Posterior cingulate gyrus (tissue), 11 donors: ENCODE results near the gene PRKAA1.

ENCODE experiments used
- DNase-seq, 10 donors: peaks; one replicate each; pipeline versions ENCODE4 v3.0.0 to v3.0.0-alpha.2; 2020 to 2021; ENCODE audit warnings: mixed read lengths in 3 of 10
- intact Hi-C: fragments of 100-400 bp; cut with DNase I; formaldehyde crosslinking; loops from one replicate; pipeline ENCODE4 v1.15.1; 2023

Gene PRKAA1

DNA sequence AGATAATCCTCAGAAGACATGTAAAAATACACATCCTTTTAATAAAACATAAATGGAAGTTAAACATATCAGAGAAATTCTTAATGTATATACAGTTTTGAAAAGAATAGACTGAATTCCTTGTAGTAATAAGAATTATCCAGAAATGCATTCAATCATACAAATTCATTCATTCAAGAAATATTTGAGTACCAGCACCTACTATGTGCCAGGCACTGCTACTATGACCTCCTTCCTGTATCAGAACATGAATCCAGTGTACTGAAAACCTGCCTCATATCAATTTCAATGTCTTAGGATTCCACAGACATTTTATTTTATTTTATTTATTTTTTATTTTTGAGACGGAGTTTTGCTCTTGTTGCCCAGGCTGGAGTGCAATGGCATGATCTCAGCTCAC lies 13.3 kb downstream of the PRKAA1 start:
- no peak for DNase-seq
- intact Hi-C loops = no loop called here

DNA sequence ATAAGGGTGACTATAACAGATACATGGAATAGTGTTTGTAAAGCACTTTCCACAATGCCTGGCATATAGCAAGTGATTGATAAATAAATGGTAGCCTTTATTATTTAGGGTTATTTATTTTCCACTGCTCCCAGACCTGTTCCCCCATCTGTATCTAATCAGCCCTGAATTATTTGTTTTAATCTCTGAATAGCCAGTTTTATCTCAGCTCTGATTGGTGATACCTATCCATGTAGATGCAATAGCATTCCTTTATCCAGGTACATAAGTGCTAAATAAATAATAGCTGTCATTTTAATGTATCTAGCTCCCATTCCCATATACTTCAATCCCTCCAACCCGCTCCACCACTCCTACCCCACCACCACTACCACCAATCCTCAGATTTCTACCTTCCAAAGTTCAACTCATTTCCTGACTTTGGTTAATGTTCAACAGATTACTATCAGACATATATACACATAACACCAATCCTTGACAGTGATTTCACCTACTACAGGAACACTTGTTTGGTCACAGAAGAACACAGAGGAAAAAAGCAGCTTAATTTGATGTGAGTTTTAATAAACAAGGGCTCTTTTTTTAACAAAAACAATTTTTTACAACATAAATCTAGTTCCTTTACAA lies 14.0 kb downstream of the PRKAA1 start:
- intact Hi-C loops = no loop called here
- no peak for DNase-seq

DNA sequence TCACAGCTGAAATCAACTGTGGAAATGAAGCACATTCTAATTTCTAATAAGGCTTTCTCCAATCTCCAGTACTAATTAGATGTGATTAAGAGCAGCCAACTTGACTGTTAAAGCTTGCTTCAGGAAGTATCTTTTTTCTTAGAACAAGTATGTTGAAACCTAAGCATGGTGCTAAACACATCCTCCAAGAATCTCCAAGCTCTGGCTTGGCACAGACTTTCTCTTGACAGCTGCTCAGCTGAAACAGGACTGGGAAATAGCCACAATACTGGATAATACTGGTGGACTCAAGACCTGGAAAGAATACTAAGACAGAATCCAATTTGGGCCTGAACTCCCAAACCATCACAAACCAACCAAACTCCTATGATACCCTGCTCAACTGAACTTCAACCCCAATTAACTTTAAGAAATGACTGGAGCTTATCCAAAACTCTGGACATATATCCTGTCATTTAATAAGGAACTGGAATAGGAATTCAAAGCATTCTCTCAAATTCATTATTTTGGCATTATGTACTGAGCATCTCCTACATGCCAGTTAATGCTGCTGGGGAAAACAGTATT lies 16.2 kb downstream of the PRKAA1 start:
- intact Hi-C loops = no loop called here
- no peak for DNase-seq

DNA sequence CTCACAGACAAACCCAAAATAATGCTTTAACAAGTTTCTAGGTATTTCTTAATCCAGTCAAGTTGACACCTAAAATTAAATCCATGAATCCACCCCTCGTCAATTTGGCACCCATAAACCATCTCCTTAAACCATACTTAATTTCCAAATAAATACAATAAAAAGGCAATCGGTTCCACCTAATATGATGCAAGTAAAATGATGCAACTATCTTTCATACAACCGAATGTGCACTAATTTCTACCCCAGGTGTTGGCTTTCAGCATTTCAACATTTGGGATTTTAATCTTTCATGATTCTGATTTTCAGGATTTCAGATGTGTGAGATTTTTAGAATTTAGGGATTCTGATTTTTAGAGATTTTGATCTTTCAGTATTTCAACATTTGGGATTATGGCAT lies 17.3 kb downstream of the PRKAA1 start:
- intact Hi-C loops = no loop called here
- no peak for DNase-seq

DNA sequence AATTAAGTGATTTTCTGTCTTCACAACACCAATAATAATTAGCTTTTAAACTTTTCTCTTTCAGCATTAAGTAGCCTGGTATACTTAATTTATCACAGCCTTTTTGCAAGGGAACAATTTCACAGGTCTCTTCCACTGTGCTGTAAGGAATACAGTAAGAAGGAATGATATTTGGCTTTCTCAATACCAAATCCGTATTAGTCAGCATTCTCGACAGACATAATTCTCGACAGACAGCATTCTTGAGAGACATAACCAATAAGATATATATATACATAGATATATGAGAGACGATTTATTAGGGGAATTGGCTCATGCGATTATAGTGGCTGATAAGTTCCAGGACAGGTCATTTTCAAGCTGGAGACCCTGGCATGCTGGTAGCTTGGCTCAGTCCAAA lies 18.0 kb downstream of the PRKAA1 start:
- no peak for DNase-seq
- intact Hi-C loops = no loop called here

DNA sequence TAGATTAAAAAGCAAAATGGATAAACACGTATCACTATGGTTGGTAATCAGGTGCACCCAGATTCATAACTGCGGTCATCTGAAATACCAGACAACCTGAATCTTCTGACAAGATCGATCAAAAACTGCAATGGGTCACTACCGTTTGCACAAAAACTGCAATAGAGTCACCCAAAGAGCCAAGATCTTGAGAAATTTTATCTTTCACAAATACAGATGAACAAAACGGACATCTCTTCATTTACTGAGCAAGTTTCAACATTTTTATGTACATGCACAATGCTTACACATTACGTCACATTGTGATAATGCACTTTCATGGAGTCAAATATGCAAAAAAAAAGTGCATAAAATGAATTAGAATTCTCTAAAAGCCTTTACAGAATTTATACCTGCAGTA lies 18.6 kb downstream of the PRKAA1 start:
- DNase-seq = no peak

DNA sequence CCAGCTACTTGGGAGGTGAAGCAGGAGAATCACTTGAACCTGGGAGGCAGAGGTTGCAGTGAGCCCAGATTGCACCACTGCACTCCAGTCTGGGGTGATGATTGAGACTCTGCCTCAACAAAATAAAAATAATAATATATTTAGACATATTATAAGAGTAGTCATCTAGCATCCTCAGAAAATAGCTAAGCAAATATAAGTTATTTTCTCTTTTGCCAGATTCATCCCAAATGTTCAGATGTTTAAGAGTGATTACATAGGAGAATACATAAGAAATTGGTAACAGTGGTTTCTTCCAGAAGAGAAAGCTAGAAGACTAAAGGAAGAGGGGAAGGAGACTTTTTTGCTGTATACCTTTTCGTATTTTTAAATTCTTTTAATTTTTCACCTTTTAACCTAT lies 20.0 kb downstream of the PRKAA1 start:
- intact Hi-C loops = no loop called here
- DNase-seq = no peak

More for the DNA sequence above, 18.6 kb downstream of the PRKAA1 start:
- intact Hi-C loops = no loop called here

DNA sequence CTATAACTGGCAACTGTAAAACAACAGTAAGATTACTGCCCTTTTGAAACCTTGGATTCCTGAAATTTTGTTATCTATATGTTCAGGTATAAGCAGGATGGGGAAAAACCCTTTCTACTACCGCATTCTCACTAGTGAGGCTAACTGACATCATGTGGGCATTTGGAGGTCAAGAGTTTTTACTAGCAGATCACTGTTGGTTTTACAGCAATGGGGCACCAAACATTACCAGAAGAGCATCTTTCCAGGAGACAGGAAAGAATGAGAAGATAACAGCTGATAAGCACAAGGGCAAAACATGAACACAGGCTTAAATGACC lies 21.6 kb downstream of the PRKAA1 start:
- DNase-seq = no peak
- intact Hi-C loops = no loop called here

DNA sequence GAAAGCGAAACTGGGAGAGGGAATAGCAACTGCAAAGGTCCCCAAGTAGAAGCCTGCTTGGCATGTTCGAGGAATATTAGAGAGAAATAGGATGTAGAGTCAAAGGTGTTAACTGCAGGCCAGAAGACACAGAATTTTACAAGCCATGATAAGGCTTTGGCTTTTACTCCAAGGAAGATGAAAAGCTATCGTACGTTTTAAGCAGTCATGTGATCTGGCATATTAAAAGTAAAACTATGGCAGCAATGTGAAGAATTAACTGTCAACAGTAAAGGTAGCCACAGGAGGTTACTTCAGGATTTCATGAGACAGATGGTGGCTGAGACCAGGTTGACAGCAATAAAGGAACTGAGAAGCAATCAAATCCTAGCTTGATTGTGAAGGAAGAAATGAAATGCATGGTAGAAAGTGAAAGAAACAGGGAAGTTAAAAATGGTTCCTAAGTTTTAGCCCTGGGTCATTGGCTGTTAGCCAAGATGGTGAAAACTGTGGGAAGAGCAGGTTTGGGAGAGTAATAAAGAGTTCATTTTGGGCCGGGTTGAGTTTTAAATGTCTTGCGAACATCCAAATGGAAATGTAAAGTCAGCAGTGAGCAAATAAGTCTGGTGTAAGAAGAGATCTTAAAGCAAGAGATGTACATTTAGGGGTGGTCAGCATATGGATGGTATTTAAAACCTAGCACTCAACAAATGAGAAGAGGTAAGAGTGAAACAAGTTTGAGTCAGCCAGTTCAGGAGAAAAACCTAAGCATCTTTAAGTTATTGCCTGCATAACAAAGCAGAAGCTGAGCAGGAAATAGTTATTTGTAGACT lies 22.1 kb downstream of the PRKAA1 start:
- intact Hi-C loops = no loop called here
- DNase-seq = no peak

DNA sequence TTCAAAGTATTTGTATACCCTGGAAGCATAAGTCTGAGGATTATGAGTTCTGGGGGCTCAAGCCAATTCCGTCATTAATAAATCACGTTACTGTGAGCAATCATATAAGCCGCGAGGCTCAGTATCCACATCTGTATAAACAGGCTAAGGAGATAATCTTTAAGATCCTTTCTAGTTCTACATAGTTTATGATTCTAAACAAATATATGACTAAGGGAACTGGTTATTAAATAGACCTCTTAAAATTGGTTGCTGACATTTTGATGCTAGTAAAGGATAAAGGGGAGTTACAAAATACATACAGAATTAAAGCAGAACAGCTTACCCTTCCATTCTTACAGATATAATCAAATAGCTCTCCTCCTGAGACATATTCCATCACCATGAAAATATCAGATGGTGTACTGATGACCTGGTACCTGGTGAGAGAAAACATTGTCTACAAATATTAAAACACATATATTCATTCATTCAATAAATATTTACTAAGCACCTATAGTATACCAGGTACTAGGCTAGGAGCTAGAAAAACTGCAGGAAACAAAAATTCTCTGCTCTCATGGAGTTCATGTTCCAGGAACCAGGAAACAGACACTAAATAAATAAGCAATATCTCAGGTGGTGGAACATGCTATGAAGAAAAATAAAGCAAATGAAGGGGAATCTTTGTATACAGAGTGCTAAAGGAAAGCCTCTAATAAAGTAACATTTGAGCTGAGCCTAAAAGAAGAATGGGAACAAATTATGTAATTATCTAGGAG lies 22.9 kb downstream of the PRKAA1 start:
- intact Hi-C loops = no loop called here
- no peak for DNase-seq

DNA sequence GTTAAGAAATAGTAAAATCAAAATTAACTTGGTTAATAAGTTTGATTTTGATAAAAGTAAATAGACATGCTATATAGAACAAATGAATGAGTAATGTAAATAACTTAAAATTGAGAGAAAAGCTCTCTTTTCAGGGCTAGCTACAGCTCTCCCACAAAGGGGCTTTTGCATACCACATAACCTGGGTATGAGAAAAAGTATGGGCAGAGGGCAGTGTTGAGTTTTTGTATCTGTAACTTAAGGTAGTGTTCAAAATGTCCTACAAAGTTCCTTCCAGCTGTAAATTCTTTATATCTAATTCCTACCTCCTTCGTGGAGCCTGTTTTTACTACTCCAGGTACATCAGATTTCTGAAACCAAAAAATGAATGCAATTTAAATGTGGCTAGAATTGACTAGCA lies 23.6 kb downstream of the PRKAA1 start:
- no peak for DNase-seq
- intact Hi-C loops = no loop called here

DNA sequence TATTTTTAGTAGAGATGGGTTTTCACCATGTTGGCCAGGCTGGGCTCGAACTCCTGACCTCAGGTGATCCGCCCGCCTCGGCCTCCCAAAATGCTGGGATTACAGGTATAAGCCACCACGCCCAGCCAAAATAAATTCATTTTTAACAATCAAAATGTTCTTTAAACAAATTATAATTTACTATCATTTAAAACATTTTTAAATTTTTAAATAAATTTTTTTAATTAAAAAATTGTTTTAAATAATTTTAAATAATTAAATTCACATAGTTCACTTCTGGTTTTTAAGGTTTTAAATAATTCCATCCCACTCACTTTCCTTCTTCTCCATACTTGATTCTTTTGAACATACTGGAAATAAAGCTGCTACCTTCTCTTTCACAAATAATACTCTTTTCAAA lies 27.4 kb downstream of the PRKAA1 start:
- no peak for DNase-seq
- intact Hi-C loops = no loop called here

DNA sequence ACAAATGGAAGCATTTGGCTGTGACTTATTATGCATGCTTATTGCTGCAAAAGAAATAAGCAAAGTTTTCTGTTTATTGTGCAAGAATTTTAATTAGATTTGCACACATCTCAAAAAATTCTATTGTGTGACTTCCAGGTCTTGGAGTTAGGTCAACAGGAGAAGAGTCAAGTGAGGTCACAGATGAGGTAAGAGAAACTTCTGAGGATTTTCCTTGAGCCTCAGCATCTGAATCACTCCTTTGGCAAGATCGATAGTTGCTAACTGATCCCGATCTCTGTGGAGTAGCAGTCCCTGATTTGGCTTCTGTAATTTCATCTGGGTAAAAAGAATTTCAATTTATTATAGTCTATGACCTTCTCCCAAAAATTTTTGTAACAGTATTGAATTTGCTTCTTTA lies 35.5 kb downstream of the PRKAA1 start:
- intact Hi-C loops = no loop called here
- no peak for DNase-seq

DNA sequence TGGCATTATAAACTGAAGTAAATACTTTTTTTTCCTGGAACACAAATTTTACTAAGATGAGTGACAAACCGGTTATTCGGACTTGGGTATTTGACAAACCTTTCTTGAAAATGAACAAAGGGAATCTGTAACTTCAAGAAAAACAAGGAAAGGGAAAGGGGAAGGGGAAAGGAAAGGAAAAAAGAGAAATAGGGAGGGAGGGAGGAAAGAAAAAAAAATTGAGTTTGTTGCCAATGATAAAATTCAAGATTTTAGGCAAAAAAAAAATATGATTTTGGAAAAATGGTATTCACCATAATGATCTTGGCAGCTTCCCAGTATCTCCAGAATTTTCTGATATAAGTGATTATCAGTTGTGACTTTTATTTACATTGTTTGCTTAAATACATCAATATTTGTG lies 40.8 kb downstream of the PRKAA1 start:
- intact Hi-C loops = loop anchor here (2.0 to 5.0 kb wide), 2 partner anchors 39 to 120 kb away; no protein-coding TSS in a partner anchor
- DNase-seq = no peak

DNA sequence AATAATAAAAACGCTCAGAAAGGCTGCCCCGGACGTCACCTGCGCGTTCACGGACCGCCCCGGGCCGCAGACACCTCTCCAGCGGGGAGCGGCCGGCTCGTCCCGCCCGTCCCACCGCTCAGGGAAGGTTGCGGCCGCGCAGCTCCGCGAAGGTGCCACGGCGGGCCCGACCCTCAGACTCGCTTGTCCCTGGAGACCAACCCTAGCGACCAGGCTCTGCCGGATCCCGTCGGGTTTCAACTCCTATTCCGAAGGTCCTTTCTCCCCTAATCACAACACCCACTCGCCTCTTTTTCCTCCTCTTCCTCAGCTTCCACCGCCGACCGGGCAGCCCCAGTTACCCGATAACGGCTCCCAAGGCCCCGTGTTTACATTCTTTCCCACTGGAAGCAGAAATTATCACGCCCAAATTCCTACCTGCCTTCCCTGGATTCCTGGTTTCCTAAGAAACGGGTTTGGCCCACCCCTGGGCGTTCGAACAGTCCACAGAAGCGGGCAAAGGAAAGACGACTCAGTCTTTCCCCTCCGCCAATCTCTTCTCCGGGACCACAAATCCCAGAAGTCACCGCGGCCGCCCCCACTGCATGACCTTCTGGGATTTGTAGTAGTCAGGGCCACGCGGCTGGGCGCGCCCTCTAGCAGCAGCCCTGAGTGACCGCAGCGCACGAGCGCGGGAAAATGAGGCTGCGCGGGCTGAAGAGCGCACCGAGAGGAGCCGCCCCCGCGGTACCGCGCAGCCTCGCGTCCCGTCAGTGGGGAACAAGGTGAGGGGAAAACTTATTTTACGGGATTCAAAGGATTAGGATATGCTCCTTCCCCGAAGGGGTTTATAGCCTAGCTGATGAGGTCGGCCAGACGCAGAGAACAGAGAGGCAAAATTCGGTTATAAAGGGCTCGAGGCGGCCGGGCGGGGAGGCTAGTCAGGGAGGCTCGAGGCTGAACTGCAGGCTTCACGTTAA lies 42.5 kb downstream of the PRKAA1 start, which contains the start of gene TTC33:
TTC33 (minus strand) TSS at position 555 of the 959 bp plus-strand sequence. CDS start 8,943 bp downstream, outside the sequence.
- peak; percentile 95 to 99 (median 98) for DNase-seq
- intact Hi-C loops = loop anchor here (2.0 to 5.0 kb wide), 2 partner anchors 41 to 122 kb away; no protein-coding TSS in a partner anchor

DNA sequence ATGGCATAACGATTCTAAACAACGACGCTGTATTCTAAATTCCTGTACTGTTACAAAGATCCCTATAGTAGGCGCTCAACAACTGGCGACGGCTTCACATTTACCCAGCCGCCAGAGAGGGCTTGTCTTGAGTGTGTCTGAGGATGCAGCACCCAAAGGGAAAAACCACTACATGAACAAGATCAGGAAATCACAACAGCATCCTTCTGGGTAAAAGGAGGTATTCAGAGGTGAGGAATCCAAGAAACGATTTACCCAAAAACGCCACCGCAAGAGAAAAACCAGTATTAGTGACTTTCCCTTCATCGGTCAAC lies 43.1 kb downstream of the PRKAA1 start:
- intact Hi-C loops = loop anchor here (5.0 kb wide), 1 partner anchor 122 kb away; no protein-coding TSS in a partner anchor
- peak; percentile 58 to 95 (median 66) for DNase-seq

DNA sequence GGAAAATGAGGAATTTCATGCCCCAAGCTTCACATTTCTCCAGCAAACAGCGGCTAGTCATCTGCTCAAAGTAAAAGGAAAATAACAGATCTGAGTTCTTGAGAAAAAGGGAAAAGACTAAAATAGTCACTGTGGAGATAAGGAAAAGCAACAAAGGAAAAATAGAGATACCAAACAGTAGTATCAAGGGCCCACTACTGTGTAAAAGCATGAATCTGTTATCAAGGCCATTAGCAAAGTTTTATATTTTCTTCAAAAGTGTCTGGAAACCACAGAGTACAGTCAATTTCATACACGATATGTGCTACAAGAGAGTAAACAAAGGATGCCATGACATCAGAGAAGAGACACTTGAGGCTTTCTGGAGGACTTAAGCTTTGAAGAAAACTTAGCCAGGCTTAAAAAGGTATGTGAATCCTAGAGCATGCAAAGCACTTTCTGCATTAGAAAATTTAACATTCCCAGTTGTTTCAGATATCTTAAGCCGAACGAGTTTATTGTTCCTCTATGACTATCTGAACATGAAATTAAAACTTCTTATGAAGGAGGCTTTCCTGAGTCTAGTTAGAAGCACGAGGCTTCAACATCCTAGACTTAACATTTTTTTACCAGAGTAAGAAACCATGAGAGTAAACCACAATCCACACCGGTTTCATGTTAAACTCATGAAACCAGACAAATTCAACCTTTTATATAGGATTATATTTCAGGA lies 43.6 kb downstream of the PRKAA1 start:
- DNase-seq = no peak
- intact Hi-C loops = loop anchor here (1.0 to 5.0 kb wide), 2 partner anchors 81 to 123 kb away; partner anchors contain the start of gene RPL37

DNA sequence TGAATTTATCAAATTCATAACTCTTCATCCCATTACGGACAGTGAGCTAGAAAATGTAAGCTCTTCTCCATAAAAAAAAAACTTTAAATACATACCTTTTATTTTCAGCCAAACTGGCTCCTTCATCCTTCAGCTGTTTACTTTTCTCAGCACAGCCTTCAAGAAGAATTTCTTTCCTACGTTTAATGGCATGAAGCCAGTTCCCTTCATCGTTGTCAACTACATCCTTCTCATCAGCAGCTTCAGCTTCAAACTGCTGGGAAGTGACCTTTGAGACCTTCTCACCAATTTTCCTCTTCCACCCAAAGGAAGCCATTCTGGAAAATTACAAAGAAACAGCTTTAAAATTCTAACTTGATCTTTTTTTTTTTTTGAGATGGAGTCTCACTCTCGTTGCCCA lies 51.5 kb downstream of the PRKAA1 start:
- intact Hi-C loops = no loop called here

DNA sequence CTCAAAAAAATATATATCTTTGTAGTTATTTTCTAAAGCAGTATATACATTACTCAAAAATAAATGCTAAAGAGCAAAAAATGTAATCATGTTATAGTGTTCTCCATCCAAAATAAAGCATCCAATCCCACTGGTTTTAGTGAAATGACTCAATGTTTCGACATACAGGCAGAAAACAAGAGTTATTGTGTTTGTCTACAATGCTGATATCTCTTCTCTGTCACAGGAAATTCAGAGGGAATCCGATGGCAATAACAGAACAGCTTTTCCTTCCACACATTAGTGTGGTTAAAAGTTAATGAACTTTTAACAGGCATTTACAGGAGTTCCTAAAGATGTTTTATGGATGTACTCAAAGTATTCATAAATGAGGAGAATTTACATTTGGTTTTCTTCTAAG lies 54.4 kb downstream of the PRKAA1 start:
- intact Hi-C loops = no loop called here

More for the DNA sequence above, 51.5 kb downstream of the PRKAA1 start:
- no peak for DNase-seq

More for the DNA sequence above, 54.4 kb downstream of the PRKAA1 start:
- no peak for DNase-seq
